Thyroid gland (tissue), 4 donors: ENCODE data around the gene LRRTM1.

Experiments
- POLR2A ChIP-seq, 2 donors: fragments of 450-650 bp; IDR thresholded peaks; one replicate each; pipeline ENCODE4 v1.6.1; 2017; ENCODE audit warnings: antibody characterized with exemption in 2 of 2, mild to moderate bottlenecking in 2 of 2, moderate library complexity in 1 of 2
- TF ChIP-seq, protein P1 (sequence below), 6 experiments: fragments of 200-600 bp in 3 of 6; fragments of 450-650 bp in 3 of 6; sonication (generic) in 3 of 6; IDR thresholded peaks; one replicate each; pipeline ENCODE4 v1.5.1; 2016 to 2019; ENCODE audit warnings: antibody characterized with exemption in 6 of 6, mild to moderate bottlenecking in 2 of 6, inconsistent platforms in 1 of 6, moderate library complexity in 1 of 6

DNA sequence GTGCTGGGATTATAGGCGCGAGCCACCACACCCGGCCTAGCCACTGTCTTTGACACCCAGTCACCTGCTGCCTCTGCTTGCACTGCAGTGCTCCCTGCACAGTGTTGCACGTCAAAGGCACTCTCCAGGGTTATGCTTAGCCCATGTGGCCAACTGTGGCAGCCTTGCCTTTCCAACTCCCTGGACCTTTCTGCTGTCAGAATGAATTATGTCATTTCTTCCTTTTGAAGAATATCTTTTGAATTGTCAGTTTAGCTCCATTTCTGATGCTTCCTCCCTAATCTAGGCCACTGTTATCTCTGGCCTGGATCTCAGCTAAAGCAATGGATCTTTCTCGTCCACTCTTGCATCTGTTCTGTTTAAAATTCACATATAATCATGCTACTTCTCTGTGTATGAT, 29.3 kb upstream of the LRRTM1 start:
- TF ChIP-seq, protein P1, sequence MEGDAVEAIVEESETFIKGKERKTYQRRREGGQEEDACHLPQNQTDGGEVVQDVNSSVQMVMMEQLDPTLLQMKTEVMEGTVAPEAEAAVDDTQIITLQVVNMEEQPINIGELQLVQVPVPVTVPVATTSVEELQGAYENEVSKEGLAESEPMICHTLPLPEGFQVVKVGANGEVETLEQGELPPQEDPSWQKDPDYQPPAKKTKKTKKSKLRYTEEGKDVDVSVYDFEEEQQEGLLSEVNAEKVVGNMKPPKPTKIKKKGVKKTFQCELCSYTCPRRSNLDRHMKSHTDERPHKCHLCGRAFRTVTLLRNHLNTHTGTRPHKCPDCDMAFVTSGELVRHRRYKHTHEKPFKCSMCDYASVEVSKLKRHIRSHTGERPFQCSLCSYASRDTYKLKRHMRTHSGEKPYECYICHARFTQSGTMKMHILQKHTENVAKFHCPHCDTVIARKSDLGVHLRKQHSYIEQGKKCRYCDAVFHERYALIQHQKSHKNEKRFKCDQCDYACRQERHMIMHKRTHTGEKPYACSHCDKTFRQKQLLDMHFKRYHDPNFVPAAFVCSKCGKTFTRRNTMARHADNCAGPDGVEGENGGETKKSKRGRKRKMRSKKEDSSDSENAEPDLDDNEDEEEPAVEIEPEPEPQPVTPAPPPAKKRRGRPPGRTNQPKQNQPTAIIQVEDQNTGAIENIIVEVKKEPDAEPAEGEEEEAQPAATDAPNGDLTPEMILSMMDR (IDR thresholded peaks at IDR 0.05) = no peak
- no peak for TF ChIP-seq POLR2A (IDR thresholded peaks at IDR 0.05)
